ENCODE data around the gene DNAJA4.

GRCh38 chr15:78249131-78249530, 15.2 kb upstream of the DNAJA4 start:
- TF ChIP-seq POLR2AphosphoS5 (IDR thresholded peaks at IDR 0.05; ENCODE audit: low read depth) (no peak), CTCF (conservative IDR thresholded peaks at IDR 0.05; ENCODE audit: low read depth in 2 of 2) (no peak), CREB1 (CRISPR knock-in tag; IDR thresholded peaks at IDR 0.05; ENCODE audit: low read depth) (no peak), EZH2phosphoT487 (IDR thresholded peaks at IDR 0.05; ENCODE audit: unreplicated experiment) (no peak), EZH2 (IDR thresholded peaks at IDR 0.05; ENCODE audit: low read depth, unreplicated experiment) (no peak), REST (IDR thresholded peaks at IDR 0.05; ENCODE audit: unreplicated experiment) (no peak), ETS1 (IDR thresholded peaks at IDR 0.05) (no peak), JUNB (IDR thresholded peaks at IDR 0.05; ENCODE audit: unreplicated experiment) (no peak)
